A673 (cell line): ENCODE results near the gene F7. TPM values are rescaled to one million over a fixed set of nuclear protein-coding genes. Genes with fewer than 3 reads are reported as not detected.

Experiments
- BruUV-seq: library from RNA; stranded (reverse); fragments of 400-500 nt; replicated peaks from 2 replicates; lab custom pipeline; 2021; lab: Mats Ljungman, UMichigan
- CTCF ChIA-PET: fragments of 300-600 bp; sonication (Branson Sonifier 250); formaldehyde crosslinking; loops from one replicate; lab custom pipeline; 2022; ENCODE audit warnings: antibody characterized with exemption; lab: Charles Lee
- POLR2A ChIA-PET: fragments of 300-600 bp; sonication (Branson Sonifier 250); formaldehyde crosslinking; loops from one replicate; lab custom pipeline; 2022; ENCODE audit warnings: antibody characterized with exemption; ENCODE audit not compliant: low non-redundant PET; lab: Charles Lee
- DNase-seq: peaks from one replicate; pipeline ENCODE4 v3.0.0-alpha.2; 2015; ENCODE audit warnings: low spot score
- H3K27ac ChIP-seq: fragments of 200-600 bp; sonication (generic); 2 replicates; pipeline ENCODE4 v1.5.1; 2016; ENCODE audit warnings: mixed run types, low read depth, mild to moderate bottlenecking, mixed read lengths, antibody characterized with exemption, low read length; ENCODE audit not compliant: poor library complexity, severe bottlenecking
- H3K27me3 ChIP-seq: fragments of 200-600 bp; sonication (generic); replicated peaks from 2 replicates; pipeline ENCODE4 v1.6.1; 2017; ENCODE audit warnings: mixed run types, low read depth, mild to moderate bottlenecking, mixed read lengths, antibody characterized with exemption, low read length; ENCODE audit not compliant: insufficient read depth, poor library complexity
- H3K36me3 ChIP-seq: fragments of 200-600 bp; sonication (generic); 2 replicates; pipeline ENCODE4 v1.6.1; 2016; ENCODE audit warnings: mixed run types, mild to moderate bottlenecking, mixed read lengths, antibody characterized with exemption, low read length; ENCODE audit not compliant: insufficient read depth, poor library complexity, severe bottlenecking
- H3K4me1 ChIP-seq: fragments of 200-600 bp; sonication (generic); 2 replicates; pipeline ENCODE4 v1.6.1; 2017; ENCODE audit warnings: mixed run types, mild to moderate bottlenecking, mixed read lengths, antibody characterized with exemption, low read length; ENCODE audit not compliant: insufficient read depth, poor library complexity, severe bottlenecking
- H3K4me3 ChIP-seq: fragments of 200-600 bp; sonication (generic); 2 replicates; pipeline ENCODE4 v1.5.1; 2016; ENCODE audit warnings: low read depth, mixed run types, mild to moderate bottlenecking, mixed read lengths, low read length; ENCODE audit not compliant: poor library complexity, severe bottlenecking
- H3K9me3 ChIP-seq: fragments of 200-600 bp; sonication (generic); 2 replicates; pipeline ENCODE4 v1.6.1; 2016; ENCODE audit warnings: mixed run types, low read depth, mild to moderate bottlenecking, mixed read lengths, antibody characterized with exemption, low read length; ENCODE audit not compliant: poor library complexity, severe bottlenecking
- EZH2 ChIP-seq: fragments of 200-600 bp; sonication (generic); IDR thresholded peaks from 2 replicates; pipeline ENCODE4 v1.6.1; 2017; ENCODE audit warnings: borderline replicate concordance, low read depth, mild to moderate bottlenecking, mixed read lengths, antibody characterized with exemption, low read length; ENCODE audit not compliant: poor library complexity, severe bottlenecking
- intact Hi-C: fragments of 100-400 bp; cut with micrococcal nuclease; formaldehyde crosslinking; loops from one replicate; pipeline ENCODE4 v1.10.0; 2022; ENCODE audit not compliant: unreplicated experiment
- total RNA-seq: library from RNA; stranded (reverse); gene quantifications from 2 replicates; pipeline ENCODE4 v1.2.3, GENCODE V29; 2021
- TF ChIP-seq, protein P1 (sequence below): fragments of 300-800, 200-600 bp; sonication (generic); conservative IDR thresholded peaks from 2 replicates; pipeline ENCODE4 v1.5.1; 2017; ENCODE audit warnings: low read depth, mild to moderate bottlenecking, antibody characterized with exemption, low read length, moderate library complexity, mixed read lengths

F7 gene
- total RNA-seq, 1 experiment from 2014 or later: not detected

DNA sequence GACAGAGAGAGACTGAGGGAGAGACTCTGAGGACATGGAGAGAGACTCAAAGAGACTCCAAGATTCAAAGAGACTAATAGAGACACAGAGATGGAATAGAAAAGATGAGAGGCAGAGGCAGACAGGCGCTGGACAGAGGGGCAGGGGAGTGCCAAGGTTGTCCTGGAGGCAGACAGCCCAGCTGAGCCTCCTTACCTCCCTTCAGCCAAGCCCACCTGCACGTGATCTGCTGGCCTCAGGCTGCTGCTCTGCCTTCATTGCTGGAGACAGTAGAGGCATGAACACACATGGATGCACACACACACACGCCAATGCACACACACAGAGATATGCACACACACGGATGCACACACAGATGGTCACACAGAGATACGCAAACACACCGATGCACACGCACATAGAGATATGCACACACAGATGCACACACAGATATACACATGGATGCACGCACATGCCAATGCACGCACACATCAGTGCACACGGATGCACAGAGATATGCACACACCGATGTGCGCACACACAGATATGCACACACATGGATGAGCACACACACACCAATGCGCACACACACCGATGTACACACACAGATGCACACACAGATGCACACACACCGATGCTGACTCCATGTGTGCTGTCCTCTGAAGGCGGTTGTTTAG, 13.7 kb downstream of the F7 start:
- no peak for DNase-seq
- no peak overlapping the region for H3K4me3 ChIP-seq
- BruUV-seq: no TSS peak
- no peaks in the 10 kb centered on the region for H3K9me3 ChIP-seq
- intact Hi-C loops: no loop called here
- no peaks in the 10 kb centered on the region for H3K36me3 ChIP-seq
- CTCF ChIA-PET: no interaction called here
- POLR2A ChIA-PET: interaction anchor here (0.5 kb wide), 1 partner anchor 251 kb away, joined by 4 read pairs; no protein-coding TSS in a partner anchor
- no peaks in the 10 kb centered on the region for H3K4me1 ChIP-seq
- TF ChIP-seq, protein P1, sequence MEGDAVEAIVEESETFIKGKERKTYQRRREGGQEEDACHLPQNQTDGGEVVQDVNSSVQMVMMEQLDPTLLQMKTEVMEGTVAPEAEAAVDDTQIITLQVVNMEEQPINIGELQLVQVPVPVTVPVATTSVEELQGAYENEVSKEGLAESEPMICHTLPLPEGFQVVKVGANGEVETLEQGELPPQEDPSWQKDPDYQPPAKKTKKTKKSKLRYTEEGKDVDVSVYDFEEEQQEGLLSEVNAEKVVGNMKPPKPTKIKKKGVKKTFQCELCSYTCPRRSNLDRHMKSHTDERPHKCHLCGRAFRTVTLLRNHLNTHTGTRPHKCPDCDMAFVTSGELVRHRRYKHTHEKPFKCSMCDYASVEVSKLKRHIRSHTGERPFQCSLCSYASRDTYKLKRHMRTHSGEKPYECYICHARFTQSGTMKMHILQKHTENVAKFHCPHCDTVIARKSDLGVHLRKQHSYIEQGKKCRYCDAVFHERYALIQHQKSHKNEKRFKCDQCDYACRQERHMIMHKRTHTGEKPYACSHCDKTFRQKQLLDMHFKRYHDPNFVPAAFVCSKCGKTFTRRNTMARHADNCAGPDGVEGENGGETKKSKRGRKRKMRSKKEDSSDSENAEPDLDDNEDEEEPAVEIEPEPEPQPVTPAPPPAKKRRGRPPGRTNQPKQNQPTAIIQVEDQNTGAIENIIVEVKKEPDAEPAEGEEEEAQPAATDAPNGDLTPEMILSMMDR: no peak
- TF ChIP-seq EZH2: no peak
- H3K27ac ChIP-seq: no peak overlapping the region
- H3K27me3 ChIP-seq: no peaks in the 10 kb centered on the region

DNA sequence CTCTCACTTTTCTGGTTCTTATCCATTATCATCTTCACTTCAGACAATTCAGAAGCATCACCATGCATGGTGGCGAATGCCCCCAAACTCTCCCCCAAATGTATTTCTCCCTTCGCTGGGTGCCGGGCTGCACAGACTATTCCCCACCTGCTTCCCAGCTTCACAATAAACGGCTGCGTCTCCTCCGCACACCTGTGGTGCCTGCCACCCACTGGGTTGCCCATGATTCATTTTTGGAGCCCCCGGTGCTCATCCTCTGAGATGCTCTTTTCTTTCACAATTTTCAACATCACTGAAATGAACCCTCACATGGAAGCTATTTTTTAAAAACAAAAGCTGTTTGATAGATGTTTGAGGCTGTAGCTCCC, 14.2 kb downstream of the F7 start:
- Histone ChIP-seq H3K4me3 (no peak overlapping the region), H3K27ac (no peak overlapping the region), H3K27me3 (no peaks in the 10 kb centered on the region), H3K9me3 (no peaks in the 10 kb centered on the region), H3K4me1 (no peaks in the 10 kb centered on the region), H3K36me3 (no peaks in the 10 kb centered on the region)
- BruUV-seq: no TSS peak
- intact Hi-C loops: no loop called here
- ChIA-PET CTCF (no interaction called here), POLR2A (interaction anchor here (0.5 kb wide), 1 partner anchor 252 kb away, joined by 4 read pairs; no protein-coding TSS in a partner anchor)
- DNase-seq: no peak
- TF ChIP-seq, protein P1: no peak
- no peak for TF ChIP-seq EZH2

DNA sequence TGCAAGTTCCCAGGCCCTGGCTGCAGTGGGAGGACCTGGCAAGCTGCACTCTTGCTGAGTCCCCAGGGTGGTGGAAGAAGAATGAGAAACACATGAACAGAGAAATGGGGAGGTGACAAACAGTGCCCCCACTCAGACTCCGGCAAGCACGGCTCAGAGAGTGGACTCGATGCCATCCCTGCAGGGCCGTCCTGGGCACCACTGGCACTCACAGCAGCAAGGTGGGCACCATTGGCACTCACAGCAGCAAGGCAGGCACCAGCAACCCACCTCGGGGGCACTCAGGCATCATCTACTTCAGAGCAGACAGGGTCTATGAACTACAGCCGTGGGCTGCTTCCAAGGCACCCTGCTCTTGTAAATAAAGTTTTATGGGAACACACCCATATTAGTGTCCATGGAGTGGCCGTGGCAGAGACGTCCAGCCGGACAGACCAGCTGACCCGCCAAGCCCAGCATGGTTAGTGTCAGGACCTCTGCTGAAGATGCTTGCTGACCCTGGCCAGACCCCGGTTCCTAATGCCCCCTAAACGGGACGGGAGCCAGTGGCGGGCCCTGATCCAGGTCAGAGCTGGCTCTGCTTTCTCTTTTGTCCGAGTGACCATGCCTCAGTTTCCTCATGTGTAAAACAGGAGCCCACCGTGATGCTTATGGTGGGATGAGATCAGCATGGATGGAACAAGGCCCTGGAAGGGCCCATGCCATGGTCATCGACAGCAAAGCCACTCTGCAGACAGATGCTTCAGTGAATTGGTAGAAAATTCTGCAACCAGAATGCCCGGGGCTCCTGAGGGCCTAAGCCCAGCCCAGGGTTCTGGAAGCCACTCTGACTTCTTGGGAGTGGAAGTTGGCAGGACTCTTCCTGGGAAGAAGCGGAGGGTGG, 14.9 kb downstream of the F7 start:
- intact Hi-C loops: no loop called here
- H3K27me3 ChIP-seq: no peaks in the 10 kb centered on the region
- H3K4me3 ChIP-seq: no peak overlapping the region
- BruUV-seq: no TSS peak
- H3K27ac ChIP-seq: no peak overlapping the region
- TF ChIP-seq, protein P1: no peak
- TF ChIP-seq EZH2: no peak
- no peaks in the 10 kb centered on the region for H3K9me3 ChIP-seq
- CTCF ChIA-PET: no interaction called here
- H3K4me1 ChIP-seq: no peaks in the 10 kb centered on the region
- H3K36me3 ChIP-seq: no peaks in the 10 kb centered on the region
- no peak for DNase-seq
- POLR2A ChIA-PET: interaction anchor here (0.5 kb wide), 1 partner anchor 252 kb away, joined by 4 read pairs; no protein-coding TSS in a partner anchor
